ENCODE results near the gene TAC3. TPM values are rescaled to one million over a fixed set of nuclear protein-coding genes. Genes with fewer than 3 reads are reported as not detected.

The TAC3 gene
- total RNA-seq, 1 experiment from 2014 or later: 6.2 TPM

GRCh38 chr12:56998316-56998715, 18.0 kb downstream of the TAC3 start:
- no CpG with 5 or more reads among the region's 6 CpGs for WGBS (ENCODE audit: extremely low coverage, insufficient read length, low lambda C conversion rate)
- H3K27me3 ChIP-seq (ENCODE audit: insufficient read depth, low read length): no peaks in the 10 kb centered on the region

More at GRCh38 chr12:56998316-56998715, 18.0 kb downstream of the TAC3 start:
- Mint-ChIP-seq H3K27me3 (ENCODE audit: low read depth) (no peaks in the 10 kb centered on the region), H3K4me1 (peaks cover 7% of the 10 kb centered on the region in 2 experiments), H3K36me3 (ENCODE audit: insufficient read depth in 1 of 3, low read depth in 3 of 3) (peaks cover 17 to 54% (median 49%) of the 10 kb centered on the region in 3 experiments), H3K9me3 (no peaks in the 10 kb centered on the region; a peak in 1 of 5 replicates), H3K27ac (no peak overlapping the region), H3K4me3 (no peak overlapping the region)
- Histone ChIP-seq H2BK15ac (ENCODE audit: low read depth, low read length) (no peak overlapping the region), H4K91ac (ENCODE audit: insufficient read length, low read depth, low read length) (no peak overlapping the region), H3K79me2 (ENCODE audit: insufficient read depth, low read length) (peaks cover 3% of the 10 kb centered on the region), H4K20me1 (ENCODE audit: control insufficient read depth, insufficient read depth, insufficient read length) (no peaks in the 10 kb centered on the region), H4K8ac (replicated peaks; ENCODE audit: insufficient read length, low read depth, low read length) (no peak overlapping the region), H3K4me2 (ENCODE audit: insufficient read depth, insufficient read length, low read length) (no peak overlapping the region), H3K9ac (ENCODE audit: extremely low read depth, insufficient read length, low read length) (no peak overlapping the region), H2BK20ac (ENCODE audit: low read depth, low read length, poor library complexity, severe bottlenecking) (no peak overlapping the region), H3K23me2 (ENCODE audit: insufficient read length, low read depth, low read length, poor library complexity, severe bottlenecking) (no peaks in the 10 kb centered on the region), H3K23ac (ENCODE audit: insufficient read length, low read depth, low read length) (no peak overlapping the region), H3K9me3 (ENCODE audit: control insufficient read depth, low read depth, low read length) (no peaks in the 10 kb centered on the region), H3K18ac (ENCODE audit: insufficient read length, low read depth, low read length) (no peak overlapping the region), H2BK120ac (ENCODE audit: low read depth, low read length, poor library complexity, severe bottlenecking) (no peak overlapping the region), H2AK5ac (ENCODE audit: insufficient read length, low read length) (no peak overlapping the region), H3K14ac (ENCODE audit: insufficient read depth, low read length) (no peak overlapping the region), H3K27ac (ENCODE audit: insufficient read length, low read depth, low read length) (no peak overlapping the region), H4K5ac (ENCODE audit: insufficient read length, low read depth, low read length) (no peak overlapping the region), H3K56ac (ENCODE audit: insufficient read length, low read depth, low read length) (no peak overlapping the region), H3K79me1 (ENCODE audit: insufficient read depth, low read depth, low read length, poor library complexity, severe bottlenecking) (peaks cover 13% of the 10 kb centered on the region), H3K4ac (ENCODE audit: low read depth, low read length) (no peak overlapping the region), H3T11ph (ENCODE audit: low read length) (no peak overlapping the region), H2BK5ac (ENCODE audit: insufficient read length, low read length) (no peak overlapping the region), H2BK12ac (ENCODE audit: insufficient read length, low read depth, low read length) (no peak overlapping the region), H2AFZ (ENCODE audit: low read length) (no peak overlapping the region), H3K4me1 (ENCODE audit: insufficient read depth, low read length) (no peaks in the 10 kb centered on the region)
- no peak for DNase-seq
- TF ChIP-seq CTCF (conservative IDR thresholded peaks at IDR 0.05): no peak

Measured in H9 (cell line).